Endothelial cell of umbilical vein (primary cell): Measurements from ENCODE around the gene SLC50A1. TPM values are rescaled to one million over a fixed set of nuclear protein-coding genes. Genes with fewer than 3 reads are reported as not detected.

Source experiments
- BruUV-seq: library from RNA; stranded (reverse); fragments of 400-500 nt; replicated peaks from 2 replicates; lab custom pipeline; 2021; lab: Mats Ljungman, UMichigan
- CTCF ChIA-PET: fragments of 300-600, 350-600 bp; sonication (Branson Sonifier 250); formaldehyde crosslinking; loops from one replicate; lab custom pipeline; 2021; ENCODE audit warnings: antibody characterized with exemption, inconsistent platforms; lab: Charles Lee
- POLR2A ChIA-PET: fragments of 300-600, 350-600 bp; sonication (Branson Sonifier 250); formaldehyde crosslinking; loops from one replicate; lab custom pipeline; 2021; ENCODE audit warnings: antibody characterized with exemption, inconsistent platforms; lab: Charles Lee
- DNase-seq: peaks from one replicate; pipeline ENCODE4 v3.0.0-alpha.2; 2011; ENCODE audit warnings: low read depth, low spot score
- FAIRE-seq: peaks from 2 replicates; lab custom pipeline; 2011; peaks lifted over from hg19 to GRCh38; lab: Jason Lieb, UNC
- H2AFZ ChIP-seq: 2 replicates; pipeline ENCODE4 v1.6.0; 2012; ENCODE audit warnings: low read depth, low read length, control low read depth, inconsistent platforms
- H3K27ac ChIP-seq: 2 replicates; pipeline ENCODE4 v1.5.1; 2011; ENCODE audit warnings: low read depth, mild to moderate bottlenecking, control low read depth, low read length, moderate library complexity; ENCODE audit not compliant: insufficient read depth
- H3K27me3 ChIP-seq, 2 experiments: 2 replicates each; pipeline versions ENCODE4 v1.6.0 to v1.6.1; 2011; ENCODE audit warnings: low read length in 2 of 2, mixed read lengths in 1 of 2; ENCODE audit not compliant: control insufficient read depth in 2 of 2, insufficient read depth in 2 of 2
- H3K36me3 ChIP-seq, 2 experiments: 2 replicates in 1 of 2; 3 replicates in 1 of 2; pipeline ENCODE4 v1.5.1; 2011; ENCODE audit warnings: low read length in 2 of 2, mild to moderate bottlenecking in 1 of 2, moderate library complexity in 1 of 2; ENCODE audit not compliant: control insufficient read depth in 2 of 2, insufficient read depth in 2 of 2; ENCODE audit errors: extremely low read depth in 1 of 2
- H3K4me1 ChIP-seq: 3 replicates; pipeline ENCODE4 v1.5.1; 2011; ENCODE audit warnings: mild to moderate bottlenecking, low read length; ENCODE audit not compliant: control insufficient read depth, insufficient read depth; ENCODE audit errors: extremely low read depth
- H3K4me2 ChIP-seq: 2 replicates; pipeline ENCODE4 v1.6.1; 2011; ENCODE audit warnings: low read length, control low read depth, mixed read lengths; ENCODE audit not compliant: insufficient read depth
- H3K4me3 ChIP-seq, 3 experiments: fragments of 200-600 bp in 1 of 3; sonication (generic), shearing (Covaris generic) in 1 of 3; replicated peaks in 1 of 3; 2 replicates each; pipeline ENCODE4 v1.5.1; 2011 to 2016; ENCODE audit warnings: control low read depth in 3 of 3, low read length in 3 of 3, mild to moderate bottlenecking in 2 of 3, inconsistent platforms in 1 of 3, low read depth in 1 of 3, moderate library complexity in 1 of 3; ENCODE audit not compliant: insufficient read depth in 1 of 3
- H3K79me2 ChIP-seq: 2 replicates; pipeline ENCODE4 v1.6.0; 2012; ENCODE audit warnings: low read length, inconsistent platforms; ENCODE audit not compliant: control insufficient read depth, insufficient read depth
- H3K9ac ChIP-seq: replicated peaks from 2 replicates; pipeline ENCODE3; 2011; ENCODE audit warnings: low read length, control low read depth; ENCODE audit not compliant: insufficient read depth; ENCODE audit errors: extremely low read depth
- H3K9me1 ChIP-seq: replicated peaks from 3 replicates; pipeline ENCODE4 v1.6.0; 2011; ENCODE audit warnings: mild to moderate bottlenecking, low read length; ENCODE audit not compliant: control insufficient read depth, insufficient read depth; ENCODE audit errors: extremely low read depth
- H3K9me3 ChIP-seq: replicated peaks from 2 replicates; pipeline ENCODE4 v1.5.1; 2012; ENCODE audit warnings: low read length, inconsistent platforms; ENCODE audit not compliant: control insufficient read depth, insufficient read depth
- H4K20me1 ChIP-seq: replicated peaks from 2 replicates; pipeline ENCODE3; 2011; ENCODE audit warnings: mild to moderate bottlenecking, low read length; ENCODE audit not compliant: control insufficient read depth, insufficient read depth; ENCODE audit errors: extremely low read depth
- EZH2 ChIP-seq: IDR thresholded peaks from 2 replicates; pipeline ENCODE4 v1.6.1; 2012; ENCODE audit warnings: borderline replicate concordance, low read depth, mild to moderate bottlenecking, moderate library complexity, low read length, inconsistent platforms; ENCODE audit not compliant: severe bottlenecking
- FOS ChIP-seq: IDR thresholded peaks from 2 replicates; pipeline ENCODE4 v1.6.1; 2011; ENCODE audit warnings: mild to moderate bottlenecking, low read length, moderate library complexity, borderline replicate concordance; ENCODE audit not compliant: insufficient read depth
- GATA2 ChIP-seq: IDR thresholded peaks from 2 replicates; pipeline ENCODE4 v1.7.0; 2011; ENCODE audit warnings: low read depth, mild to moderate bottlenecking, moderate library complexity, mixed read lengths, low read length; ENCODE audit not compliant: insufficient read length, insufficient read depth
- JUN ChIP-seq: IDR thresholded peaks from 2 replicates; pipeline ENCODE4 v1.6.1; 2011; ENCODE audit warnings: borderline replicate concordance, low read depth; ENCODE audit not compliant: insufficient read length, insufficient read depth
- MYC ChIP-seq: IDR thresholded peaks from one replicate; pipeline ENCODE4 v1.6.1; 2011; ENCODE audit warnings: mild to moderate bottlenecking, low read depth, low read length
- POLR2A ChIP-seq: IDR thresholded peaks from 2 replicates; pipeline ENCODE4 v1.6.1; 2012; ENCODE audit warnings: low read depth, mild to moderate bottlenecking, control low read depth, low read length
- POLR2AphosphoS5 ChIP-seq: IDR thresholded peaks from 2 replicates; pipeline ENCODE4 v1.6.1; 2012; ENCODE audit warnings: low read depth, mild to moderate bottlenecking, control low read depth, low read length, moderate library complexity; ENCODE audit not compliant: insufficient read depth
- dilution Hi-C: fragments of 300-500 bp; cut with MboI; formaldehyde crosslinking; loops from one replicate; pipeline ENCODE4 v1.15.0; 2019; ENCODE audit warnings: low sequenced_read_pairs; ENCODE audit not compliant: extremely low pct_ligation_motif_present
- intact Hi-C: fragments of 100-400 bp; cut with micrococcal nuclease; formaldehyde crosslinking; loops from one replicate; pipeline ENCODE4 v1.10.0; 2022
- polyA plus RNA-seq, 4 experiments: library from polyadenylated mRNA; depleted of rRNA in 3 of 4; stranded (reverse) in 3 of 4; unstranded in 1 of 4; fragments of >200 nt; gene quantifications; 2 replicates each; pipeline versions ENCODE4 v1.2.1 to v1.2.3, GENCODE V29; 2011 to 2012; ENCODE audit warnings: missing spikeins in 1 of 4
- total RNA-seq: library from RNA; stranded (reverse); gene quantifications from 2 replicates; pipeline ENCODE4 v1.2.3, GENCODE V29; 2021
- TF ChIP-seq, protein P1 (sequence below): IDR thresholded peaks from 2 replicates; pipeline ENCODE4 v1.6.1; 2011; ENCODE audit not compliant: insufficient read depth, insufficient read length
- TF ChIP-seq, protein P2 (sequence below), 2 donors: IDR thresholded peaks; 1 replicate in 1 of 2; 2 replicates in 1 of 2; pipeline ENCODE4 v1.5.1; 2011; ENCODE audit warnings: low read length in 2 of 2, mild to moderate bottlenecking in 2 of 2, moderate library complexity in 2 of 2, control low read depth in 1 of 2, inconsistent platforms in 1 of 2, low read depth in 1 of 2; ENCODE audit not compliant: insufficient read depth in 1 of 2; ENCODE audit errors: extremely low read depth in 1 of 2

SLC50A1 gene
- total and polyA plus RNA-seq, 2 donors (not counting 3 experiments of a cell fraction or from before 2014, with no cell fraction given) = 29.5 to 66.1 TPM

DNA sequence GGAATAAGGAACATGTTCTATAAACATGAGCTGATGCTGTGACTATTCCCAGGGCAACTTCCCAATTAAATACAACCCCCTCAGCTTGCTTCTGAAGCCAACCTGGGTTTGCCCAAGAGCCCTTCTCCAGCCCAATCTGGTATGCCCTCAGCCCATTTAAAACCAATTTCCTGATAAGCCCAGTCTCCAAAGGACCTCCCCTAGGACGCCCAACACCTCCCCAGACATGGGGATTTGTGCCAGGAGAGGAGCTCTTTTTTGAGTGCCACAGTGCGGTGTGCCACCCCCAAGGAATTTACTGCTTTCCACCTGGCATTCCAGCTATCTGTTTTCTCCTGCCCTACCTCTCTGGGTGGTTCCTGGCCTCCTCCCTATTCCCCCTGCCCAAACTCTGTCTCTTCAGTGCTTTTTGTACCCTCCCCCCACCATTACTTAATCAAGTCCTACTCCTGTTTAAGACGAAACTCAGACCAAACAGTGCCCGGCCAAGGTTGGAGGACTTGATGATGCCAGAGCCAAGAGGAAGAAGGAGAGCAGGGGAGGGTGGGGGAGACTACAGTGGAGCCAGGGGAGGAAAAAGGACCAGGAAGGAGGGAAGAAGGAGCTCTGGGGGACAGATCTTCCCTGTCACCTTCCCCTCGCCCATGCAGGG is 19.4 kb upstream of the SLC50A1 start:
- H3K27me3 ChIP-seq = peaks cover 0 to 4% of the 10 kb centered on the region in 2 experiments
- FAIRE-seq = no peak
- BruUV-seq = no TSS peak
- ChIA-PET CTCF (interaction anchor here (0.6 to 4.1 kb wide), 4 partner anchors 20 to 57 kb away, joined by 3 to 42 read pairs (median 9); partner anchors contain the start of gene KRTCAP2), POLR2A (no interaction called here)
- H2AFZ ChIP-seq = no peak overlapping the region
- H4K20me1 ChIP-seq = no peaks in the 10 kb centered on the region
- no peaks in the 10 kb centered on the region for H3K36me3 ChIP-seq
- DNase-seq = no peak
- no peaks in the 10 kb centered on the region for H3K4me1 ChIP-seq
- no peak overlapping the region for H3K27ac ChIP-seq
- no peak overlapping the region for H3K4me3 ChIP-seq
- TF ChIP-seq GATA2 (no peak), EZH2 (no peak), FOS (no peak), JUN (no peak), POLR2A (no peak), MYC (no peak), POLR2AphosphoS5 (no peak)
- TF ChIP-seq, protein P1, sequence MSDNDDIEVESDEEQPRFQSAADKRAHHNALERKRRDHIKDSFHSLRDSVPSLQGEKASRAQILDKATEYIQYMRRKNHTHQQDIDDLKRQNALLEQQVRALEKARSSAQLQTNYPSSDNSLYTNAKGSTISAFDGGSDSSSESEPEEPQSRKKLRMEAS = no peak
- TF ChIP-seq, protein P2, sequence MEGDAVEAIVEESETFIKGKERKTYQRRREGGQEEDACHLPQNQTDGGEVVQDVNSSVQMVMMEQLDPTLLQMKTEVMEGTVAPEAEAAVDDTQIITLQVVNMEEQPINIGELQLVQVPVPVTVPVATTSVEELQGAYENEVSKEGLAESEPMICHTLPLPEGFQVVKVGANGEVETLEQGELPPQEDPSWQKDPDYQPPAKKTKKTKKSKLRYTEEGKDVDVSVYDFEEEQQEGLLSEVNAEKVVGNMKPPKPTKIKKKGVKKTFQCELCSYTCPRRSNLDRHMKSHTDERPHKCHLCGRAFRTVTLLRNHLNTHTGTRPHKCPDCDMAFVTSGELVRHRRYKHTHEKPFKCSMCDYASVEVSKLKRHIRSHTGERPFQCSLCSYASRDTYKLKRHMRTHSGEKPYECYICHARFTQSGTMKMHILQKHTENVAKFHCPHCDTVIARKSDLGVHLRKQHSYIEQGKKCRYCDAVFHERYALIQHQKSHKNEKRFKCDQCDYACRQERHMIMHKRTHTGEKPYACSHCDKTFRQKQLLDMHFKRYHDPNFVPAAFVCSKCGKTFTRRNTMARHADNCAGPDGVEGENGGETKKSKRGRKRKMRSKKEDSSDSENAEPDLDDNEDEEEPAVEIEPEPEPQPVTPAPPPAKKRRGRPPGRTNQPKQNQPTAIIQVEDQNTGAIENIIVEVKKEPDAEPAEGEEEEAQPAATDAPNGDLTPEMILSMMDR (IDR thresholded peaks at IDR 0.05; ENCODE audit: extremely low read depth in 1 of 2, insufficient read depth in 1 of 2, low read depth in 1 of 2, low read length in 2 of 2) = no peak
- H3K9me1 ChIP-seq = no peaks in the 10 kb centered on the region
- no peaks in the 10 kb centered on the region for H3K79me2 ChIP-seq
- no peak overlapping the region for H3K4me2 ChIP-seq
- no peaks in the 10 kb centered on the region for H3K9me3 ChIP-seq
- dilution Hi-C loops = no loop called here
- intact Hi-C loops = no loop called here
- H3K9ac ChIP-seq = no peak overlapping the region
